ENCODE results near the gene ISL2.

The ISL2 gene

GRCh38 chr15:76342058-76342381 lies 5.4 kb downstream of the ISL2 start:
- DNase-seq (ENCODE audit: low read depth in 2 of 2) = no peak

DNA sequence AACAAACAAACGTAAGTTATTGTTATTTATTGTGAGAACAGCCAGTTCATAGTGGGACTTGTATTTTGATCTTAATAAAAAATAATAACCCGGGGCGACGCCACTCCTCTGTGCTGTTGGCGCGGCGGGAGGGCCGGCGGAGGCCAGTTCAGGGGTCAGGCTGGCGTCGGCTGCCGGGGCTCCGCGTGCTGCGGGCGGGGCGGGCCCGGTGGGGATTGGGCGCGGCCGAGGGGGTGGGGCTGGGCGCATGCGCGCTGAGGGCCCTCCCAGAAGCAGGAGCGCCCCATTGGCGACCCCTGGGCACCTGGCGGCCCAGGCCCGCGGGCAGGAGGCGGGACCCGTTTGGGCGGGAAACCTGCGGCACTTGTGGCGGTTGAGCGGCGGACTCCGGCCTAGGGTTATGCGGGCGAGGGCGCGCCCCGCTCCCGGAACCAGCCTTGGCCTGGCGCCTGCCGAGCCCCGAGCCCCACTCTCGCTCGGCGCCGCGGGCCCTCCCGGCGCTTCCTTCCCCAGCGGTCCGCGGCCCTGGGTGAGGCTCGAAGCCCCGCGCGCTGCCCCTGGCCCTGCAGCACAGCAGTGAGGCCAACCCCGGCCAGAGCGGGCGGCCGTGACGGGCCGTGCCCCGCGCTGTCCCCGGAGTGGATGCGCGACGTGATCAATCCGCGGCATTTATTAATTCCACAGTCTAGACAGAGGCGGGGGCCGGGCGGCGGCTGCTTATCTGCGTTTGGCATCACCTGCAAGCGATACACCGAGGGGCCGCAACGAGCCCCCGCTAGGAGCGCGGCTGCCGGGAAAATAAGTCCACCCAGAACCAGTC lies 6.0 kb downstream of the ISL2 start:
- DNase-seq (ENCODE audit: low read depth in 2 of 2) = no peak

DNA sequence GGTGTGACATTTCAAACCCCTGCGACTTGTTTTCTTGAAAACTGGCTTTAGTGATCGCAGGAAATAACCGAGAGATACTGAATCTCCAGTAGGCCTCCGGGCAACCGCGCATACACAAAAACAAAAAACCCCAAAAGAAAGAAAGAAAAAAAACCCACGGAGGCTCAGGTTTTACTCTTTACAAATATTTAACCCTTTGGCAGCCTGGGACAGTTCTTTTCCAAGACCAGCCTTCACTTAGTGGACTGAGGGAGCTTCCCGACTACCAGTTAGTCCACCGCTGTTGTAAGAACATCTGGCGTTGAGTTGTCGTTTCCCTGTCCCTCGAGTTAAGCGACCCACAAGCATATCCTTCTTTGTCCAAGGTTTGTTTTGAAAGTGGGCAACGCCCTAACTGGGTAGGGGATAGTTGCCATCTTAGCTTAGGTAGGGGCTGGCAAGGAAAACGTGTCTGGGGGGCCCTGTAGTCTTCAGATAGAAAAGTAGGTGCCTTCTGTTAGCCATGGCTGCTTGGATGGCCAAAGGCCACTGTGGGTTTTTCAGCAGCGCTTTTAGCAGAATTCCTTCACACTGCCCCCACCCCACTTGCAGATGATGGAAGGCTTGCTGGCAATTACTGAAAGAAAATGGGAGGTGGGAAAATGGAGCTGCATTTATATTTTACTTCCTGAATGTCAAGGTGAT lies 6.9 kb downstream of the ISL2 start:
- DNase-seq (ENCODE audit: low read depth in 2 of 2) = no peak

DNA sequence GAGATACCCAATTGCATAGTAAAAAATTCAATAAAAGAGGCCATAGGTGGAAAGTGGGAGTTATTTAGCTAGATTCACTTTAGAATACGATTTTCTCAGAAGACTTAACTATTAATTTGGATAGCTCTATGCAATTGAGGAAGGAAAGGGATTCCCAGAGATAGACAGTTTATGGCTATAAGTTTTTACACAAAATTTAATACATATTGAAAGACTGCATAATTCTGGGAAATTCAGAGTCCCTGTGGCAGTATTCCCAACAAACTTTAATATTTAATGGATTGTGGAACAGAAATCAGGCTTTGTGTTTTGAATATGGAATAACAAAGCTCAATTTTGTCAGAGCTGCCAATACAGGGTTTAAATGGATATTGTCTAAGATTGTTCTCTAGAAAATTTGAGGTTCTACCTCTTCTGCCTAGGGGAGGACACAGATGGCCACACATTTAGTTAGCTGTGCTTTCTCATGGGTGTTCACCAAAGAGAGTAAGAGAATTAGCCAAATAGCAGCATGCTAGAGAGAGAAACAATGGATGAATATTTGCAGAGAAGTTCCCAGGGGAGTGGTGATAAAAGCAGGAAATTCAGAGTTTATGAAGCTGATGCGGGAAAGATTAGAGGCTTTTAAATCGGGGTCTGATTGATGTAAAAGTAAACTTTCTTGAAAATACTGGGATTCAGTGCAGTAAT lies 8.5 kb downstream of the ISL2 start:
- no peak for DNase-seq (ENCODE audit: low read depth in 2 of 2)

GRCh38 chr15:76345583-76345879 lies 9.0 kb downstream of the ISL2 start:
- no peak for DNase-seq (ENCODE audit: low read depth in 2 of 2)

GRCh38 chr15:76345880-76346668 lies 9.5 kb downstream of the ISL2 start:
- no peak for DNase-seq (ENCODE audit: low read depth in 2 of 2)

- DNase-seq (ENCODE audit: low read depth in 2 of 2) = no peak
Observed at GRCh38 chr15:76346669-76347481, 10.3 kb downstream of the ISL2 start.

- DNase-seq (ENCODE audit: low read depth in 2 of 2) = no peak
Observed at GRCh38 chr15:76347482-76348055, 11.0 kb downstream of the ISL2 start.

- no peak for DNase-seq (ENCODE audit: low read depth in 2 of 2)
Observed at GRCh38 chr15:76349301-76350070, 12.9 kb downstream of the ISL2 start.

- DNase-seq (ENCODE audit: low read depth in 2 of 2) = no peak
Observed at GRCh38 chr15:76353023-76353577, 16.5 kb downstream of the ISL2 start.

GRCh38 chr15:76353903-76354302 lies 17.3 kb downstream of the ISL2 start:
- no peak for DNase-seq (ENCODE audit: low read depth in 2 of 2)

DNA sequence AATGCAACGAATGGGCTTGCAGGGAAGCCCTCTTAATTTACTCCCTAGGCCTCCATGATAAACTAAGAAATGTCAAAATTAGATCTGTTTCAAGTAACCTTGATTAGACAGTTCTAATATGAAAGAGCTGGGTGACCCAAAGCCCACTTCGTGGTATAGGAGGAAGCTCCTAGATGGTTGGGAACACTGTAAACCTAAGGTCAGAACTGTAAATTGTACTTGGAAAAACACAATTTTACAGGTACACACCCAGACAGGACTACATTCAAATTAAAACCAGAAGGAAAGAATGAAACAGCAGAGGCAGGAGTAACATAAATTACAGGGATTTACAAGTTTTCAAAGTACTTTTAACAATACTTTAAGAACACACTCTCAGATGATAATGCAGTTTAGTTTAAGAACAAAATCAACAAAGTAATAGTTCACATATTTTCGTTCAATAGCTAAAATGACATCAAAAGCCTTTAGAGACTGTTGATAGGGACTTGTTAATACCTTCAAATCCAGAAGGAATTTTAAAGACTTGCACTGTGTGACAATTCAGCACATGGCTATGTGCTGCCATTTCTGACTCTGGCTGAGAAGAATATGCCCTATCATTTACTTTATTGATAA lies 18.4 kb downstream of the ISL2 start:
- no peak for DNase-seq (ENCODE audit: low read depth in 2 of 2)

- no peak for DNase-seq (ENCODE audit: low read depth in 2 of 2)
Observed at GRCh38 chr15:76358453-76358852, 21.9 kb downstream of the ISL2 start.

DNA sequence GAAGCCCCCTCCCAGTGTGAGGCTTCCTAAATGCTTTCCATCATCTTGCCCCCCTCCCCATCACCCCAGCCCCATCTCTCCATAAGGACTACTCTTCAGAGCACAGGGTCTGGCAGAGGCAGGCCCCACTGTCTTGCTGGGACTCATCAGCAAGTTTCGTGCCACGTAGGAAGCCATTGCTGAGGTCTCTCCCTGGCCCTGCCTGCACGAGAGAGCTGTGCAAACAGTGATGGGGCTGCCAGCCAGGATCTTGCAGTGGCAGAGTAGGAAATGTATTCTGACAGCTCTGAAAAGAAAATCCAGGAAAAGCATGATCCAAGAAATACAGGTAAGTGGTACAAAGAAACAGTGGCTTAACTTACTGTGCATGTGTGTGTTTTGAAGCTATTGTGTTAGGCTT lies 22.6 kb downstream of the ISL2 start:
- no peak for DNase-seq (ENCODE audit: low read depth in 2 of 2)

GRCh38 chr15:76360416-76360815 lies 23.8 kb downstream of the ISL2 start:
- DNase-seq (ENCODE audit: low read depth in 2 of 2) = no peak

- DNase-seq (ENCODE audit: low read depth in 2 of 2) = no peak
Observed at GRCh38 chr15:76363251-76363650, 26.7 kb downstream of the ISL2 start.

GRCh38 chr15:76366714-76367113 lies 30.1 kb downstream of the ISL2 start:
- DNase-seq (ENCODE audit: low read depth in 2 of 2) = no peak

GRCh38 chr15:76368122-76368621 lies 31.6 kb downstream of the ISL2 start:
- no peak for DNase-seq (ENCODE audit: low read depth in 2 of 2)

DNA sequence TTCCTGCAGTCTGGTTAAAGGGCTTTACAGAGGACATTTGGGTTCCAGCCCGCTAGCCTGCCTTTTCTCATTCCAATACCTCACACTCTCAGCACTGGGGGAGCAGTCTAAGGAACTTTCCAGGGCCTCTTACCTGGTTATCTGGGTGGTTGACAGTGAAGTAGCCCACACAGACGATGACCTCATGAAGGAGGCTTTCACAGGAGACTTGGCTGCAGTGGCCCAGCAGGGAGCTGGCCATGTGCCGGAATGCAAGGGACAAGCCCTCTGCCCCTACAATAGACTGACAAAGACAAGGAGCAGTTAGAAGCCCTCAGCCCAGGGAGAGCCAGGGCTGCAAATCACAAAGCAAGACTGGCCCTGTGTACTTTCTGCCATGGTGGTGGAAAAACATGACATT lies 39.5 kb downstream of the ISL2 start:
- no peak for DNase-seq (ENCODE audit: low read depth in 2 of 2)

Data from activated CD8-positive, alpha-beta memory T cell treated with anti-CD3 and anti-CD28 coated beads for 4 hours (primary cell).